HepG2 (cell line): ENCODE data around the gene UNC13D. TPM values are rescaled to one million over a fixed set of nuclear protein-coding genes. Genes with fewer than 3 reads are reported as not detected.
A peak's percentile ranks its signal among the peaks of the same experiment; 100 is the strongest.

Source experiments
- AFF4 ChIP-seq: sonication (generic); formaldehyde crosslinking; IDR thresholded peaks from 2 replicates; pipeline ENCODE4 v1.4.0; 2020; ENCODE audit warnings: missing genetic modification reagents
- BCL3 ChIP-seq: sonication (generic); formaldehyde crosslinking; IDR thresholded peaks from 2 replicates; pipeline ENCODE4 v1.5.1; 2020; ENCODE audit warnings: mild to moderate bottlenecking, missing genetic modification reagents, moderate library complexity
- ETV6 ChIP-seq: sonication (generic); formaldehyde crosslinking; conservative IDR thresholded peaks from 2 replicates; pipeline ENCODE4 v1.4.0; 2020; ENCODE audit warnings: missing genetic modification reagents
- FOXJ3 ChIP-seq: sonication (generic); formaldehyde crosslinking; IDR thresholded peaks from 2 replicates; pipeline ENCODE4 v1.4.0; 2020; ENCODE audit warnings: missing genetic modification reagents, mild to moderate bottlenecking, borderline replicate concordance
- HBP1 ChIP-seq: IDR thresholded peaks from 2 replicates; pipeline ENCODE4 v1.6.1; 2016; ENCODE audit warnings: low read depth, control low read depth
- HOMEZ ChIP-seq: IDR thresholded peaks from 2 replicates; pipeline ENCODE4 v1.6.1; 2016; ENCODE audit warnings: low read depth
- KAT8 ChIP-seq: IDR thresholded peaks from 2 replicates; pipeline ENCODE4 v1.6.1; 2016; ENCODE audit warnings: missing genetic modification reagents, missing compliant biosample characterization
- MTA1 ChIP-seq: sonication (generic); formaldehyde crosslinking; IDR thresholded peaks from 2 replicates; pipeline ENCODE4 v1.4.0; 2020; ENCODE audit warnings: missing genetic modification reagents, mild to moderate bottlenecking, borderline replicate concordance
- NCOR1 ChIP-seq: fragments of 200-600 bp; sonication (generic); IDR thresholded peaks from 2 replicates; pipeline ENCODE4 v1.7.0; 2017; ENCODE audit warnings: antibody characterized with exemption, low read length, borderline replicate concordance
- NR2C2 ChIP-seq: sonication (generic); formaldehyde crosslinking; IDR thresholded peaks from 2 replicates; pipeline ENCODE4 v1.4.0; 2020; ENCODE audit warnings: missing genetic modification reagents, mild to moderate bottlenecking, moderate library complexity, borderline replicate concordance
- REPIN1 ChIP-seq: sonication (generic); formaldehyde crosslinking; IDR thresholded peaks from 2 replicates; pipeline ENCODE4 v1.8.0; 2022; ENCODE audit warnings: missing genetic modification reagents, low read depth, mild to moderate bottlenecking, borderline replicate concordance
- SMARCE1 ChIP-seq: fragments of 450-650 bp; IDR thresholded peaks from 2 replicates; pipeline ENCODE4 v1.6.1; 2017; ENCODE audit warnings: borderline replicate concordance
- SRY ChIP-seq: sonication (generic); formaldehyde crosslinking; IDR thresholded peaks from 2 replicates; pipeline ENCODE4 v1.8.0; 2022; ENCODE audit warnings: mild to moderate bottlenecking, missing genetic modification reagents
- TBL1XR1 ChIP-seq: fragments of 150-350 bp; IDR thresholded peaks from 2 replicates; pipeline ENCODE4 v1.6.1; 2014; ENCODE audit warnings: borderline replicate concordance, low read length; ENCODE audit not compliant: partially characterized antibody
- TBP ChIP-seq: sonication (generic); formaldehyde crosslinking; IDR thresholded peaks from 2 replicates; pipeline ENCODE4 v1.5.0; 2020; ENCODE audit warnings: missing genetic modification reagents
- TRIM24 ChIP-seq: sonication (generic); formaldehyde crosslinking; IDR thresholded peaks from 2 replicates; pipeline ENCODE4 v1.8.0; 2022; ENCODE audit warnings: mild to moderate bottlenecking, missing genetic modification reagents
- ZBTB1 ChIP-seq: sonication (generic); formaldehyde crosslinking; IDR thresholded peaks from 2 replicates; pipeline ENCODE4 v1.4.0; 2020; ENCODE audit warnings: missing genetic modification reagents, borderline replicate concordance
- ZNF253 ChIP-seq: sonication (generic); formaldehyde crosslinking; IDR thresholded peaks from 2 replicates; pipeline ENCODE4 v1.8.0; 2022; ENCODE audit warnings: mild to moderate bottlenecking, missing genetic modification reagents, borderline replicate concordance
- ZNF256 ChIP-seq: sonication (generic); formaldehyde crosslinking; conservative IDR thresholded peaks from 2 replicates; pipeline ENCODE4 v1.4.0; 2020; ENCODE audit warnings: missing genetic modification reagents
- ZNF644 ChIP-seq: IDR thresholded peaks from 2 replicates; pipeline ENCODE4 v1.6.1; 2016; ENCODE audit warnings: low read depth
- ZNF850 ChIP-seq: sonication (generic); formaldehyde crosslinking; conservative IDR thresholded peaks from 2 replicates; pipeline ENCODE4 v1.9.0; 2021; ENCODE audit warnings: mild to moderate bottlenecking, missing genetic modification reagents
- polyA plus RNA-seq, 8 experiments: library from polyadenylated mRNA; depleted of rRNA in 3 of 8; stranded (reverse) in 7 of 8; unstranded in 1 of 8; fragments of >200 nt; fragmentation: Illumina TruSeq in 4 of 8; extraction: Trizol in 4 of 8; gene quantifications; 2 replicates each; pipeline versions ENCODE4 v1.2.1 to v1.2.3, GENCODE V29; 2011 to 2016; ENCODE audit warnings: low read depth in 4 of 8, missing spikeins in 1 of 8, mixed read lengths in 1 of 8; ENCODE audit not compliant: insufficient read depth in 1 of 8
- total RNA-seq, 5 experiments: library from RNA; depleted of rRNA; stranded (reverse); fragments of >200 nt; fragmentation: Illumina TruSeq; extraction: Trizol; gene quantifications; 2 replicates each; pipeline ENCODE4 v1.2.3, GENCODE V29; 2016; ENCODE audit warnings: low read depth in 1 of 5

UNC13D gene
- total and polyA plus RNA-seq, 2 of the 13 experiments (the other 11 are each of a cell fraction or from before 2014, with no cell fraction given) = 29.7 to 42.7 TPM

- TF ChIP-seq TBP (no peak), SRY (CRISPR knock-in tag) (peak; percentile 64; the same call in 1 of the 2 replicates), KAT8 (CRISPR knock-in tag) (peak; percentile 65; the same call in 1 of the 2 replicates), ZNF253 (peak; percentile 82; the same call in 1 of the 2 replicates), ZNF256 (CRISPR knock-in tag) (peak; percentile 96), HOMEZ (0 out of 2 replicates have a peak, but pooled peaks have one; percentile 33), NCOR1 (peak; percentile 88; the same call in 1 of the 2 replicates), AFF4 (CRISPR knock-in tag) (no peak), REPIN1 (CRISPR knock-in tag) (peak; percentile 92; the same call in 1 of the 2 replicates), FOXJ3 (CRISPR knock-in tag) (peak; percentile 90), ZBTB1 (CRISPR knock-in tag) (no peak), NR2C2 (CRISPR knock-in tag) (peak; percentile 91), MTA1 (peak; percentile 99), ZNF850 (no peak), TRIM24 (CRISPR knock-in tag) (0 out of 2 replicates have a peak, but pooled peaks have one; percentile 31), BCL3 (CRISPR knock-in tag) (peak; percentile 68; the same call in 1 of the 2 replicates), ETV6 (CRISPR knock-in tag) (peak; percentile 71; the same call in 1 of the 2 replicates), ZNF644 (CRISPR knock-in tag) (peak; percentile 49; the same call in 1 of the 2 replicates), HBP1 (CRISPR knock-in tag) (peak; percentile 39; the same call in 1 of the 2 replicates), SMARCE1 (no peak), TBL1XR1 (no peak)
Observed at GRCh38 chr17:75846692-75847613, 2.7 kb upstream of the UNC13D start (continued).
